Right atrium auricular region (tissue), 2 donors: ENCODE results near the gene IL1A. TPM values are rescaled to one million over a fixed set of nuclear protein-coding genes. Genes with fewer than 3 reads are reported as not detected.

Experiments used
- DNase-seq: peaks from one replicate; pipeline ENCODE4 v3.0.0-alpha.2; 2019; ENCODE audit warnings: low spot score
- H3K27ac ChIP-seq, 2 donors: fragments of 200-600 bp; sonication (generic); 1 replicate in 1 of 2; 2 replicates in 1 of 2; pipeline ENCODE4 v1.5.1; 2016 to 2019
- H3K27me3 ChIP-seq, 2 donors: fragments of 200-600 bp; sonication (generic); one replicate each; pipeline versions ENCODE4 v1.5.1 to v1.6.0; 2017 to 2019
- H3K36me3 ChIP-seq: fragments of 200-600 bp; sonication (generic); one replicate; pipeline ENCODE4 v1.5.1; 2016
- H3K4me1 ChIP-seq, 2 donors: fragments of 200-600 bp; sonication (generic); one replicate each; pipeline versions ENCODE4 v1.5.1 to v1.6.0; 2017 to 2019
- H3K4me3 ChIP-seq, 2 donors: fragments of 200-600 bp; sonication (generic); 1 replicate in 1 of 2; 2 replicates in 1 of 2; pipeline ENCODE4 v1.5.1; 2017 to 2019; ENCODE audit warnings: mild to moderate bottlenecking in 1 of 2, moderate library complexity in 1 of 2
- H3K9me3 ChIP-seq, 2 donors: fragments of 200-600 bp; sonication (generic); one replicate each; pipeline ENCODE4 v1.5.1; 2019
- total RNA-seq, 2 donors: library from RNA; depleted of rRNA; stranded (reverse); fragments of >200 nt; gene quantifications; one replicate each; pipeline ENCODE4 v1.1.0, GENCODE V29; 2016
- TF ChIP-seq, protein P1 (sequence below), 2 donors: fragments of 200-600 bp; sonication (generic); IDR thresholded peaks; one replicate each; pipeline ENCODE4 v1.5.1; 2019; ENCODE audit warnings: antibody characterized with exemption in 2 of 2

IL1A gene
- total RNA-seq, 2 donors from 2014 or later, result not detected

DNA sequence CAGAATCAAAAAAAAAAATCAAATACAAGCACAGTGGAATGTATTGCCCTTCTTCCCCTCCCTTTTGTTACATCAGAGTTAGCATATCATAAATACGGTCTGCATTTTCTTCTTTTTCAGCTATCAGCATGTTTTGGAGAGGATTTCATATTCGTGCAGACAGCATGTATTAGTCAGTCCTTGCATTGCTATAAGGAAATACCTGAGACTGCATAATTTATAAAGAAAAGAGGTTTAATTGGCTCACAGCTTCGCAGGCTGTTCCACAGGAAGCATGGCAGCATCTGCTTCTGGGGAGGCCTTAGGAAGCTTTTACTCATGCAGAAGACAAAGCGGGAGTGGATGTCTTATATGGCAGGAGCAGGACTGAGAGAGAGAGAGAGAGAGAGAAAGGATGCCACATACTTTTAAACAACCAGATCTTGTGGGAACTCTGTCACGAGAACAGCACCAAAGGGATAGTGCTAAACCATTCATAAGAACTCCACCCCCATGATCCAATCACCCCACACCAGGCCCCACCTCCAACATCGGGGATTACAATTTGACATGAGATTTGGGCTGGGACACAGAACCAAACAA, 43.4 kb upstream of the IL1A start:
- no peaks in the 10 kb centered on the region for H3K9me3 ChIP-seq
- no peaks in the 10 kb centered on the region for H3K36me3 ChIP-seq

DNA sequence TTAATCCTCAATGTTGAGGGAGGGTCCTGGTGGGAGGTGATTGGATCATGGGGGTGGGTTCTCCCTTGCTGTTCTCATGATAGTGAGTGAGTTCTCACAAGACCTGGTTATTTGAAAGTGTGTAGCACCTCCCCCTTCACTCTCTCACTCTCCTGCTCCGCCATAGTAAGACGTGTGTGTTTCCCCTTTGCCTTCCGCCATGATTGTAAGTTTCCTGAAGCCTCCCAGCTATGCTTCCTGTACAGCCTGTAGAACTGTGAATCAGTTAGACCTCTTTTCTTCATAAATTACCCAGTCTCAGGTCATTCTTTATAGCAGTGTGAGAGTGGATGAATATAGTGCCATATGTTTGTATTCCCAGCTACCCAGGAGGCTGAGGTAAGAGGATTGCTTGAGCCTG, 42.7 kb upstream of the IL1A start:
- H3K4me1 ChIP-seq, result no peaks in the 10 kb centered on the region
- TF ChIP-seq, protein P1, sequence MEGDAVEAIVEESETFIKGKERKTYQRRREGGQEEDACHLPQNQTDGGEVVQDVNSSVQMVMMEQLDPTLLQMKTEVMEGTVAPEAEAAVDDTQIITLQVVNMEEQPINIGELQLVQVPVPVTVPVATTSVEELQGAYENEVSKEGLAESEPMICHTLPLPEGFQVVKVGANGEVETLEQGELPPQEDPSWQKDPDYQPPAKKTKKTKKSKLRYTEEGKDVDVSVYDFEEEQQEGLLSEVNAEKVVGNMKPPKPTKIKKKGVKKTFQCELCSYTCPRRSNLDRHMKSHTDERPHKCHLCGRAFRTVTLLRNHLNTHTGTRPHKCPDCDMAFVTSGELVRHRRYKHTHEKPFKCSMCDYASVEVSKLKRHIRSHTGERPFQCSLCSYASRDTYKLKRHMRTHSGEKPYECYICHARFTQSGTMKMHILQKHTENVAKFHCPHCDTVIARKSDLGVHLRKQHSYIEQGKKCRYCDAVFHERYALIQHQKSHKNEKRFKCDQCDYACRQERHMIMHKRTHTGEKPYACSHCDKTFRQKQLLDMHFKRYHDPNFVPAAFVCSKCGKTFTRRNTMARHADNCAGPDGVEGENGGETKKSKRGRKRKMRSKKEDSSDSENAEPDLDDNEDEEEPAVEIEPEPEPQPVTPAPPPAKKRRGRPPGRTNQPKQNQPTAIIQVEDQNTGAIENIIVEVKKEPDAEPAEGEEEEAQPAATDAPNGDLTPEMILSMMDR (IDR thresholded peaks at IDR 0.05), result no peak
- H3K27me3 ChIP-seq, result no peaks in the 10 kb centered on the region
- H3K4me3 ChIP-seq, result no peak overlapping the region
- H3K36me3 ChIP-seq, result no peaks in the 10 kb centered on the region
- DNase-seq, result no peak
- no peak overlapping the region for H3K27ac ChIP-seq
- no peaks in the 10 kb centered on the region for H3K9me3 ChIP-seq

More for the DNA sequence above, 43.4 kb upstream of the IL1A start:
- no peak for DNase-seq
- no peaks in the 10 kb centered on the region for H3K4me1 ChIP-seq
- H3K27ac ChIP-seq, result no peak overlapping the region
- H3K4me3 ChIP-seq, result no peak overlapping the region
- no peaks in the 10 kb centered on the region for H3K27me3 ChIP-seq
- TF ChIP-seq, protein P1 (IDR thresholded peaks at IDR 0.05), result no peak

DNA sequence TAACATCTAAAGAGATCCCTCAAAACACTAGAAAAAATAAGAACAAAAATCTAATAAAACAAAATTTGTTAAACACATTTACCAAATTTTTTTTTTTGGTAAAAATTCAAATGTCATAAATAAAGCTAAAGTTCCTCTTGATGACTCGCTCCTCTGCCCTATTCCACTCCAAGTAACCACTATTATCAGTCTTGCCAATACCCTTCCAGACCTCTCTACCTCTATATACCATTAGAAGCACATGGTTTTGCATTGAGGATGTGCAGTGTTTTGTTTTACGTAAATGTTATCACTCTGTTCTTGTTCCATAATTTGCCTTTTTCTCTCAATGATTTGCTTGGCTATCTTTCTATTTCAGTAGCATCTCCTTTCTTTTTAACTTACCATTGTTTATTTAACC, 41.4 kb upstream of the IL1A start:
- TF ChIP-seq, protein P1 (IDR thresholded peaks at IDR 0.05), result no peak
- H3K36me3 ChIP-seq, result no peaks in the 10 kb centered on the region

DNA sequence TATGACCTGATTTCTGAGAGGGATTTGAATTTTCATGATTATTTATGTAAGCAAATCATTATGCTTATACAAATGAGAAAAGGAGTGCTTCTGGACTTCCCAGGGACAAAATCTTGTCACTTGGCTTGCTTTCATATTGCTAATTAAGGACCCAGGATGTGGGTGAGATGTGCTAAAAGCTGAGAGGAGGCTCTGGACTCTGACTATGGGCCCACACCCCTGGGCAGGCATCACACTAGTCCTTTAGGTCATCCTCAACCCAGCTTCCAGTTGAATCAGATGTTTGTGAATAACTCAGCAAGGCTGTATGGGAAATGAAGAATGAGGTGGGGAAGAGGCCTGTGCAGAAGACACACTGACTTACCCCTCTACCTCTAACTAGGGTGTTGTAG, 40.4 kb upstream of the IL1A start:
- Histone ChIP-seq H3K27me3 (no peaks in the 10 kb centered on the region), H3K9me3 (no peaks in the 10 kb centered on the region), H3K27ac (no peak overlapping the region), H3K4me3 (no peak overlapping the region), H3K4me1 (no peaks in the 10 kb centered on the region), H3K36me3 (no peaks in the 10 kb centered on the region)
- TF ChIP-seq, protein P1 (IDR thresholded peaks at IDR 0.05), result no peak
- no peak for DNase-seq

More for the DNA sequence above, 41.4 kb upstream of the IL1A start:
- Histone ChIP-seq H3K9me3 (no peaks in the 10 kb centered on the region), H3K4me1 (no peaks in the 10 kb centered on the region), H3K27me3 (no peaks in the 10 kb centered on the region), H3K4me3 (no peak overlapping the region), H3K27ac (no peak overlapping the region)
- DNase-seq, result no peak

DNA sequence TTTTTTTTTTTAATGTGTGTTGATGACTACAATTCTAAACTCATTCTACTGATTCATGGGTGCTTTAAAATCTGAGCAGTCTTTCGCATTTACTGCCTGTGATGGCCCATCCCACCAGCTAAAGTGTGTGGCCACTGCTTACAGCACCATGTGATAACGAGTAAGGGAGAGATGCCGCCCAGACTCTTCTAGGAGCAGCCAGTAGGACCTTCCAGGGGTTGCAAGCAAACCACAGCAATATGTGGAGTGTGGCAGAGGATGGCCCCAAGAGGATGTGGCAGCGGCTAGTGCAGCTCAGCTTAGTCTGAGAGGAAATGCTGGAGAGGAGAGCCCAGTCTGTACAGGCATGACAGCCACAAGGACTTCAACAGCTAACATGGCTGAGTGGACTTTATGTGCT, 37.4 kb upstream of the IL1A start:
- H3K36me3 ChIP-seq, result no peaks in the 10 kb centered on the region
- no peak overlapping the region for H3K4me3 ChIP-seq
- no peaks in the 10 kb centered on the region for H3K4me1 ChIP-seq
- H3K27ac ChIP-seq, result no peak overlapping the region
- TF ChIP-seq, protein P1 (IDR thresholded peaks at IDR 0.05), result no peak
- no peaks in the 10 kb centered on the region for H3K27me3 ChIP-seq
- no peak for DNase-seq
- H3K9me3 ChIP-seq, result no peaks in the 10 kb centered on the region

DNA sequence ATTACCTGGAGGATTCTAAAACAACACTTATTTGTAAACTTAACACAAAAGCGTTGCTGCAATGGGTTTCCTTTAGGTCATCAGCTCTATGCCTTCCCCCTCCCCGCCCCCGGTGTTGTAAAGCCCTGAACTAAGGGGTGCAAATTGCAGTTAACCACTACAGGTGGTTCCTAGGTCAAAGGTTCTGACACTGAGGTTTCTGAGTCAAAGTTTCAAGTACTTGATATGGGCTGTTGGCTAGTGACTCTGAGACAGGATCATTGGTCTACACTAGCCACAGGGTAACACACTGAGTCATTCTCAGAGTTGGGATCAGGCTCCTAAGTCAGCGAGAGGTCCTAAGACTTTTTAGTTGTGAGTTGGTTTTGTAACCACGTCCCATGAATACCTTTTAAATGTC, 36.8 kb upstream of the IL1A start:
- no peak for DNase-seq
- Histone ChIP-seq H3K4me1 (no peaks in the 10 kb centered on the region), H3K4me3 (no peak overlapping the region), H3K27me3 (no peaks in the 10 kb centered on the region), H3K27ac (no peak overlapping the region), H3K36me3 (no peaks in the 10 kb centered on the region), H3K9me3 (no peaks in the 10 kb centered on the region)
- TF ChIP-seq, protein P1 (IDR thresholded peaks at IDR 0.05), result no peak
